GM23338 (cell line): ENCODE data around the gene PEAK3. TPM values are rescaled to one million over a fixed set of nuclear protein-coding genes. Genes with fewer than 3 reads are reported as not detected.

Experiments used
- ATAC-seq: fragments of 200-7000 bp; cut with Tn5 transposase; 3 replicates; pipeline ENCODE4 v1.9.1; 2020
- DNase-seq: peaks from one replicate; pipeline ENCODE4 v3.0.0-alpha.2; 2015; ENCODE audit warnings: low spot score
- H2AFZ ChIP-seq: fragments of 200-600 bp; sonication (generic); 2 replicates; pipeline ENCODE4 v1.8.0; 2016; ENCODE audit warnings: antibody characterized with exemption, mild to moderate bottlenecking, moderate library complexity
- H3F3A ChIP-seq: fragments of 200-600 bp; sonication (generic); replicated peaks from 2 replicates; pipeline ENCODE4 v1.8.0; 2017; ENCODE audit warnings: antibody characterized with exemption, mixed run types, low read depth
- H3K27ac ChIP-seq: fragments of 200-600 bp; sonication (generic); 2 replicates; pipeline ENCODE4 v1.6.1; 2016; ENCODE audit warnings: low read depth
- H3K27me3 ChIP-seq: fragments of 200-600 bp; sonication (generic); 2 replicates; pipeline ENCODE4 v1.8.0; 2016; ENCODE audit warnings: mild to moderate bottlenecking, mixed run types, moderate library complexity; ENCODE audit not compliant: insufficient read depth
- H3K36me3 ChIP-seq: fragments of 200-600 bp; sonication (generic); 2 replicates; pipeline ENCODE4 v1.8.0; 2016; ENCODE audit warnings: mild to moderate bottlenecking; ENCODE audit not compliant: insufficient read depth
- H3K4me1 ChIP-seq: fragments of 200-600 bp; sonication (generic); 2 replicates; pipeline ENCODE4 v1.8.0; 2016; ENCODE audit warnings: mild to moderate bottlenecking, moderate library complexity; ENCODE audit not compliant: insufficient read depth
- H3K4me2 ChIP-seq: fragments of 200-600 bp; sonication (generic); 2 replicates; pipeline ENCODE4 v1.7.1; 2017; ENCODE audit warnings: mixed run types
- H3K4me3 ChIP-seq: fragments of 200-600 bp; sonication (generic); 2 replicates; pipeline ENCODE4 v1.6.1; 2016; ENCODE audit warnings: mixed run types
- H3K79me2 ChIP-seq: fragments of 200-600 bp; sonication (generic); replicated peaks from 2 replicates; pipeline ENCODE4 v1.8.0; 2017; ENCODE audit warnings: mild to moderate bottlenecking; ENCODE audit not compliant: insufficient read depth
- H3K9me2 ChIP-seq: fragments of 200-600 bp; sonication (generic); 2 replicates; pipeline ENCODE4 v1.8.0; 2017; ENCODE audit not compliant: insufficient read depth
- H4K20me1 ChIP-seq: fragments of 200-600 bp; sonication (generic); replicated peaks from 2 replicates; pipeline ENCODE4 v1.8.0; 2017; ENCODE audit warnings: mild to moderate bottlenecking; ENCODE audit not compliant: insufficient read depth
- H3K27ac Mint-ChIP-seq: 2 replicates; pipeline ENCODE4 v1.8.0; 2020; ENCODE audit warnings: inconsistent platforms, mild to moderate bottlenecking, moderate library complexity, mixed read lengths
- H3K27me3 Mint-ChIP-seq: 3 replicates; pipeline ENCODE4 v1.8.0; 2022; ENCODE audit warnings: low read depth, mild to moderate bottlenecking, moderate library complexity, mixed read lengths, inconsistent platforms; ENCODE audit not compliant: insufficient read depth, poor library complexity
- H3K36me3 Mint-ChIP-seq: 3 replicates; pipeline ENCODE4 v1.8.0; 2021; ENCODE audit warnings: low read depth, mild to moderate bottlenecking, inconsistent platforms, moderate library complexity, mixed read lengths
- H3K4me1 Mint-ChIP-seq: 3 replicates; pipeline ENCODE4 v1.8.0; 2020; ENCODE audit warnings: mild to moderate bottlenecking, inconsistent platforms, mixed read lengths
- H3K4me3 Mint-ChIP-seq: 3 replicates; pipeline ENCODE4 v1.8.0; 2021; ENCODE audit warnings: moderate library complexity, mild to moderate bottlenecking, inconsistent platforms, mixed read lengths
- H3K9me3 Mint-ChIP-seq: 3 replicates; pipeline ENCODE4 v1.8.0; 2020; ENCODE audit warnings: moderate library complexity, mild to moderate bottlenecking, inconsistent platforms, mixed read lengths
- CREB1 ChIP-seq: fragments of 250-450 bp; sonication (Bioruptor Pico); IDR thresholded peaks from 2 replicates; pipeline ENCODE4 v1.5.0; 2020; ENCODE audit warnings: low read depth, mild to moderate bottlenecking, moderate library complexity
- ETS1 ChIP-seq: IDR thresholded peaks from 2 replicates; pipeline ENCODE4 v1.6.1; 2016; ENCODE audit warnings: antibody characterized with exemption
- EZH2 ChIP-seq: fragments of 200-600 bp; sonication (generic); IDR thresholded peaks from one replicate; pipeline ENCODE4 v1.8.0; 2017; ENCODE audit warnings: antibody characterized with exemption, mild to moderate bottlenecking, low read depth; ENCODE audit not compliant: unreplicated experiment
- EZH2phosphoT487 ChIP-seq: fragments of 200-600 bp; sonication (generic); IDR thresholded peaks from one replicate; pipeline ENCODE4 v1.8.1; 2018; ENCODE audit warnings: antibody characterized with exemption; ENCODE audit not compliant: unreplicated experiment
- JUNB ChIP-seq: IDR thresholded peaks from one replicate; pipeline ENCODE4 v1.6.1; 2016; ENCODE audit warnings: antibody characterized with exemption; ENCODE audit not compliant: unreplicated experiment
- NANOG ChIP-seq: IDR thresholded peaks from 2 replicates; pipeline ENCODE4 v1.6.1; 2016; ENCODE audit warnings: antibody characterized with exemption, borderline replicate concordance
- POLR2AphosphoS5 ChIP-seq: IDR thresholded peaks from 2 replicates; pipeline ENCODE4 v1.6.1; 2016; ENCODE audit warnings: antibody characterized with exemption, low read depth
- STAT1 ChIP-seq: IDR thresholded peaks from one replicate; pipeline ENCODE4 v1.6.1; 2016; ENCODE audit warnings: antibody characterized with exemption; ENCODE audit not compliant: unreplicated experiment
- ZNF114 ChIP-seq: fragments of 250-450 bp; sonication (Bioruptor Pico); IDR thresholded peaks from 2 replicates; pipeline ENCODE4 v1.5.0; 2020; ENCODE audit warnings: mild to moderate bottlenecking, moderate library complexity
- ZNF331 ChIP-seq: fragments of 250-450 bp; sonication (Bioruptor Pico); IDR thresholded peaks from 2 replicates; pipeline ENCODE4 v1.5.0; 2020; ENCODE audit warnings: low read depth, mild to moderate bottlenecking, moderate library complexity
- polyA plus RNA-seq: library from polyadenylated mRNA; unstranded; fragments of >200 nt; fragmentation: Nextera tagmentation; extraction: Ambion mirVana; gene quantifications from 2 replicates; pipeline ENCODE4 v1.2.1, GENCODE V29; 2016
- total RNA-seq: library from RNA; depleted of rRNA; stranded (reverse); fragments of >200 nt; shearing (Covaris generic); gene quantifications from 2 replicates; pipeline ENCODE4 v1.2.3, GENCODE V29; 2014
- TF ChIP-seq, protein P1 (sequence below): fragments of 250-450 bp; sonication (Bioruptor Pico); IDR thresholded peaks from 2 replicates; pipeline ENCODE4 v1.5.0; 2020; ENCODE audit warnings: mild to moderate bottlenecking, moderate library complexity
- TF ChIP-seq, protein P2 (sequence below), 2 experiments: fragments of 200-600 bp in 1 of 2; sonication (generic) in 1 of 2; conservative IDR thresholded peaks; 2 replicates each; pipeline versions ENCODE4 v1.5.1 to v1.6.1; 2016 to 2017; ENCODE audit warnings: antibody characterized with exemption in 2 of 2, low read depth in 2 of 2, mild to moderate bottlenecking in 2 of 2, moderate library complexity in 1 of 2
- TF ChIP-seq, protein P3 (sequence below): IDR thresholded peaks from one replicate; pipeline ENCODE4 v1.6.1; 2018; ENCODE audit warnings: antibody characterized with exemption; ENCODE audit not compliant: unreplicated experiment

Gene PEAK3
- total and polyA plus RNA-seq, 2 experiments from 2014 or later, result not detected

DNA sequence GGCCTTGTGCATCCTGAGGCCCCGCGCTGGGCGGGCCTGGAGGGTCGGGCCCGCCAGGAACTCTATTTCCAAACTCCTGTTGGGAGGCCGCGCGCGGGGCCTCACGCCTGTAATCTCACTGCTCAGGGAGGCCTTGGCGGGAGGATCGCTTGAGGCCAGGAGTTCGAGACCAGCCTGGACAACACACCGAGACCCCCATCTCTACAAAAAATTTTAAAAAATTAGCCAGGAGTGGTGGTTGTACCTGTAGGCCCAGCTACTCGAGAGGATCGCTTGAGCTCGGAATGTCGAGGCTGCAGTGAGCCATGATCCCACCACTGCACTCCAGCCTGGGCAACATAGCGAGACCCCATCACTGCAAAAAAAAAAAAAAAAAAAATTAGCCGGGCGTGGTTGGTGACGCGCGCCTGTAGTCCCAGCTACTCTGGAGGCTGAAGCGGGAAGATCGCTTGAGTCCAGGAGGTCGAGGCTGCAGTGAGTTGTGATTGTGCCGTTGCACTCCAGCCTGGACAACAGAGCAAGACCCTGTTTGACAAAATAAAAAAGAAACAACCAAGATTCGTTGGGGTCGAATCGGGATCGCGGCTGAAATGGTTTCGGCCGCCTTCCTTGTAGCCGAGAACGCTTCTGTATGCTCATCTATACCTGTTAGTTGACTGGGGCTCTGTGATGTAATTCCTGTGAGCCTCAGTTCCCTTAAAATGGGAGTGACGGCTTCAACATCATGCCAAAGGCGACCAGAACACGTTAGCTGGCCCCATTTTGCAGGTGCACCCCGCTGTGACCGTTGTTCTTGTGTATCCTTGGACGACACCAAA lies 44.7 kb downstream of the PEAK3 start:
- Mint-ChIP-seq H3K27me3 (peaks cover 19% of the 10 kb centered on the region), H3K4me3 (peak overlapping the region; percentile 98), H3K27ac (peak overlapping the region; percentile 90), H3K4me1 (peaks cover 43% of the 10 kb centered on the region), H3K9me3 (peaks cover 15% of the 10 kb centered on the region; the same call in 2 of the 3 replicates), H3K36me3 (peaks cover 46% of the 10 kb centered on the region)
- H3K27ac ChIP-seq, result peak overlapping the region; percentile 94
- peak overlapping the region; percentile 96 for H3K4me3 ChIP-seq
- TF ChIP-seq JUNB (no peak), STAT1 (no peak), EZH2phosphoT487 (no peak), ETS1 (no peak), CREB1 (CRISPR knock-in tag) (no peak), EZH2 (no peak), NANOG (no peak), POLR2AphosphoS5 (no peak), ZNF331 (CRISPR knock-in tag) (no peak), ZNF114 (CRISPR knock-in tag) (no peak)
- TF ChIP-seq, protein P1, sequence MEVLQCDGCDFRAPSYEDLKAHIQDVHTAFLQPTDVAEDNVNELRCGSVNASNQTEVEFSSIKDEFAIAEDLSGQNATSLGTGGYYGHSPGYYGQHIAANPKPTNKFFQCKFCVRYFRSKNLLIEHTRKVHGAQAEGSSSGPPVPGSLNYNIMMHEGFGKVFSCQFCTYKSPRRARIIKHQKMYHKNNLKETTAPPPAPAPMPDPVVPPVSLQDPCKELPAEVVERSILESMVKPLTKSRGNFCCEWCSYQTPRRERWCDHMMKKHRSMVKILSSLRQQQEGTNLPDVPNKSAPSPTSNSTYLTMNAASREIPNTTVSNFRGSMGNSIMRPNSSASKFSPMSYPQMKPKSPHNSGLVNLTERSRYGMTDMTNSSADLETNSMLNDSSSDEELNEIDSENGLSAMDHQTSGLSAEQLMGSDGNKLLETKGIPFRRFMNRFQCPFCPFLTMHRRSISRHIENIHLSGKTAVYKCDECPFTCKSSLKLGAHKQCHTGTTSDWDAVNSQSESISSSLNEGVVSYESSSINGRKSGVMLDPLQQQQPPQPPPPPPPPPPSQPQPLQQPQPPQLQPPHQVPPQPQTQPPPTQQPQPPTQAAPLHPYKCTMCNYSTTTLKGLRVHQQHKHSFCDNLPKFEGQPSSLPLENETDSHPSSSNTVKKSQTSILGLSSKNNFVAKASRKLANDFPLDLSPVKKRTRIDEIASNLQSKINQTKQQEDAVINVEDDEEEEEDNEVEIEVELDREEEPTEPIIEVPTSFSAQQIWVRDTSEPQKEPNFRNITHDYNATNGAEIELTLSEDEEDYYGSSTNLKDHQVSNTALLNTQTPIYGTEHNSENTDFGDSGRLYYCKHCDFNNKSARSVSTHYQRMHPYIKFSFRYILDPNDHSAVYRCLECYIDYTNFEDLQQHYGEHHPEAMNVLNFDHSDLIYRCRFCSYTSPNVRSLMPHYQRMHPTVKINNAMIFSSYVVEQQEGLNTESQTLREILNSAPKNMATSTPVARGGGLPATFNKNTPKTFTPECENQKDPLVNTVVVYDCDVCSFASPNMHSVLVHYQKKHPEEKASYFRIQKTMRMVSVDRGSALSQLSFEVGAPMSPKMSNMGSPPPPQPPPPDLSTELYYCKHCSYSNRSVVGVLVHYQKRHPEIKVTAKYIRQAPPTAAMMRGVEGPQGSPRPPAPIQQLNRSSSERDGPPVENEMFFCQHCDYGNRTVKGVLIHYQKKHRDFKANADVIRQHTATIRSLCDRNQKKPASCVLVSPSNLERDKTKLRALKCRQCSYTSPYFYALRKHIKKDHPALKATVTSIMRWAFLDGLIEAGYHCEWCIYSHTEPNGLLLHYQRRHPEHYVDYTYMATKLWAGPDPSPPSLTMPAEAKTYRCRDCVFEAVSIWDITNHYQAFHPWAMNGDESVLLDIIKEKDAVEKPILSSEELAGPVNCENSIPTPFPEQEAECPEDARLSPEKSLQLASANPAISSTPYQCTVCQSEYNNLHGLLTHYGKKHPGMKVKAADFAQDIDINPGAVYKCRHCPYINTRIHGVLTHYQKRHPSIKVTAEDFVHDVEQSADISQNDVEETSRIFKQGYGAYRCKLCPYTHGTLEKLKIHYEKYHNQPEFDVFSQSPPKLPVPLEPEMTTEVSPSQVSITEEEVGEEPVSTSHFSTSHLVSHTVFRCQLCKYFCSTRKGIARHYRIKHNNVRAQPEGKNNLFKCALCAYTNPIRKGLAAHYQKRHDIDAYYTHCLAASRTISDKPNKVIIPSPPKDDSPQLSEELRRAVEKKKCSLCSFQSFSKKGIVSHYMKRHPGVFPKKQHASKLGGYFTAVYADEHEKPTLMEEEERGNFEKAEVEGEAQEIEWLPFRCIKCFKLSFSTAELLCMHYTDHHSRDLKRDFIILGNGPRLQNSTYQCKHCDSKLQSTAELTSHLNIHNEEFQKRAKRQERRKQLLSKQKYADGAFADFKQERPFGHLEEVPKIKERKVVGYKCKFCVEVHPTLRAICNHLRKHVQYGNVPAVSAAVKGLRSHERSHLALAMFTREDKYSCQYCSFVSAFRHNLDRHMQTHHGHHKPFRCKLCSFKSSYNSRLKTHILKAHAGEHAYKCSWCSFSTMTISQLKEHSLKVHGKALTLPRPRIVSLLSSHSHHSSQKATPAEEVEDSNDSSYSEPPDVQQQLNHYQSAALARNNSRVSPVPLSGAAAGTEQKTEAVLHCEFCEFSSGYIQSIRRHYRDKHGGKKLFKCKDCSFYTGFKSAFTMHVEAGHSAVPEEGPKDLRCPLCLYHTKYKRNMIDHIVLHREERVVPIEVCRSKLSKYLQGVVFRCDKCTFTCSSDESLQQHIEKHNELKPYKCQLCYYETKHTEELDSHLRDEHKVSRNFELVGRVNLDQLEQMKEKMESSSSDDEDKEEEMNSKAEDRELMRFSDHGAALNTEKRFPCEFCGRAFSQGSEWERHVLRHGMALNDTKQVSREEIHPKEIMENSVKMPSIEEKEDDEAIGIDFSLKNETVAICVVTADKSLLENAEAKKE (CRISPR knock-in tag), result no peak
- TF ChIP-seq, protein P2, sequence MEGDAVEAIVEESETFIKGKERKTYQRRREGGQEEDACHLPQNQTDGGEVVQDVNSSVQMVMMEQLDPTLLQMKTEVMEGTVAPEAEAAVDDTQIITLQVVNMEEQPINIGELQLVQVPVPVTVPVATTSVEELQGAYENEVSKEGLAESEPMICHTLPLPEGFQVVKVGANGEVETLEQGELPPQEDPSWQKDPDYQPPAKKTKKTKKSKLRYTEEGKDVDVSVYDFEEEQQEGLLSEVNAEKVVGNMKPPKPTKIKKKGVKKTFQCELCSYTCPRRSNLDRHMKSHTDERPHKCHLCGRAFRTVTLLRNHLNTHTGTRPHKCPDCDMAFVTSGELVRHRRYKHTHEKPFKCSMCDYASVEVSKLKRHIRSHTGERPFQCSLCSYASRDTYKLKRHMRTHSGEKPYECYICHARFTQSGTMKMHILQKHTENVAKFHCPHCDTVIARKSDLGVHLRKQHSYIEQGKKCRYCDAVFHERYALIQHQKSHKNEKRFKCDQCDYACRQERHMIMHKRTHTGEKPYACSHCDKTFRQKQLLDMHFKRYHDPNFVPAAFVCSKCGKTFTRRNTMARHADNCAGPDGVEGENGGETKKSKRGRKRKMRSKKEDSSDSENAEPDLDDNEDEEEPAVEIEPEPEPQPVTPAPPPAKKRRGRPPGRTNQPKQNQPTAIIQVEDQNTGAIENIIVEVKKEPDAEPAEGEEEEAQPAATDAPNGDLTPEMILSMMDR (conservative IDR thresholded peaks at IDR 0.05; ENCODE audit: low read depth in 2 of 2), result no peak
- TF ChIP-seq, protein P3, sequence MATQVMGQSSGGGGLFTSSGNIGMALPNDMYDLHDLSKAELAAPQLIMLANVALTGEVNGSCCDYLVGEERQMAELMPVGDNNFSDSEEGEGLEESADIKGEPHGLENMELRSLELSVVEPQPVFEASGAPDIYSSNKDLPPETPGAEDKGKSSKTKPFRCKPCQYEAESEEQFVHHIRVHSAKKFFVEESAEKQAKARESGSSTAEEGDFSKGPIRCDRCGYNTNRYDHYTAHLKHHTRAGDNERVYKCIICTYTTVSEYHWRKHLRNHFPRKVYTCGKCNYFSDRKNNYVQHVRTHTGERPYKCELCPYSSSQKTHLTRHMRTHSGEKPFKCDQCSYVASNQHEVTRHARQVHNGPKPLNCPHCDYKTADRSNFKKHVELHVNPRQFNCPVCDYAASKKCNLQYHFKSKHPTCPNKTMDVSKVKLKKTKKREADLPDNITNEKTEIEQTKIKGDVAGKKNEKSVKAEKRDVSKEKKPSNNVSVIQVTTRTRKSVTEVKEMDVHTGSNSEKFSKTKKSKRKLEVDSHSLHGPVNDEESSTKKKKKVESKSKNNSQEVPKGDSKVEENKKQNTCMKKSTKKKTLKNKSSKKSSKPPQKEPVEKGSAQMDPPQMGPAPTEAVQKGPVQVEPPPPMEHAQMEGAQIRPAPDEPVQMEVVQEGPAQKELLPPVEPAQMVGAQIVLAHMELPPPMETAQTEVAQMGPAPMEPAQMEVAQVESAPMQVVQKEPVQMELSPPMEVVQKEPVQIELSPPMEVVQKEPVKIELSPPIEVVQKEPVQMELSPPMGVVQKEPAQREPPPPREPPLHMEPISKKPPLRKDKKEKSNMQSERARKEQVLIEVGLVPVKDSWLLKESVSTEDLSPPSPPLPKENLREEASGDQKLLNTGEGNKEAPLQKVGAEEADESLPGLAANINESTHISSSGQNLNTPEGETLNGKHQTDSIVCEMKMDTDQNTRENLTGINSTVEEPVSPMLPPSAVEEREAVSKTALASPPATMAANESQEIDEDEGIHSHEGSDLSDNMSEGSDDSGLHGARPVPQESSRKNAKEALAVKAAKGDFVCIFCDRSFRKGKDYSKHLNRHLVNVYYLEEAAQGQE, result no peak
- DNase-seq, result no peak
- H3K9me2 ChIP-seq, result no peaks in the 10 kb centered on the region
- peak overlapping the region; percentile 97 for H3K4me2 ChIP-seq
- peaks cover 45% of the 10 kb centered on the region for H4K20me1 ChIP-seq
- ATAC-seq, result peak; percentile 18
- H3K36me3 ChIP-seq, result no peaks in the 10 kb centered on the region
- peaks cover 32% of the 10 kb centered on the region for H3K4me1 ChIP-seq
- H3K79me2 ChIP-seq, result peaks cover 74% of the 10 kb centered on the region
- H2AFZ ChIP-seq, result no peak overlapping the region
- no peaks in the 10 kb centered on the region for H3K27me3 ChIP-seq
- H3F3A ChIP-seq, result peaks cover 23% of the 10 kb centered on the region; the same call in 1 of the 2 replicates
